Putamen (tissue), 1 donor: ENCODE measurements around the gene SEC11A.
A peak's percentile ranks its signal among the peaks of the same experiment; 100 is the strongest.
"Not testable (repeated sequence)": the region's sequence is repeated elsewhere in the genome, so short reads cannot be mapped to it uniquely, and the experiment has no call there.

Experiments used
- DNase-seq: peaks from one replicate; pipeline ENCODE4 v3.0.0-alpha.2; 2016; ENCODE audit warnings: low spot score

The SEC11A gene

DNA sequence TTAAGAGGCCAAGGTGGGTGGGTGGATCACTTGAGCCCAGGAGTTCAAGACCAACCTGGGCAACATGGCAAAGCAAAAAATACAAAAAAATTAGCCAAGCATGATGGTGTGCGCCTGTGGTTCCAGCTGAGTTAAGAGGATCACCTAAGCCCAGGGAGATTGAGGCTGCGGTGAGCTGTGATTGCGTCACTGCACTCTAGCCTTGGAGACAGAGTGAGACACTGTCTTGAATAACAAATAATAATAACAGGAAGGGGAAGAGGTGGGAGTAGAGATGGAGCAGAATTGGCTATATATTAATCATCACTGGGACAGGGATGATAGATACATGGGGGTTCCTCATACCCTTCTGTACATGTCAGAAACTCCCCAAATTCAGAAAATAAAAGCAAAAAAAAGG, 34.1 kb downstream of the SEC11A start:
- no peak for DNase-seq

DNA sequence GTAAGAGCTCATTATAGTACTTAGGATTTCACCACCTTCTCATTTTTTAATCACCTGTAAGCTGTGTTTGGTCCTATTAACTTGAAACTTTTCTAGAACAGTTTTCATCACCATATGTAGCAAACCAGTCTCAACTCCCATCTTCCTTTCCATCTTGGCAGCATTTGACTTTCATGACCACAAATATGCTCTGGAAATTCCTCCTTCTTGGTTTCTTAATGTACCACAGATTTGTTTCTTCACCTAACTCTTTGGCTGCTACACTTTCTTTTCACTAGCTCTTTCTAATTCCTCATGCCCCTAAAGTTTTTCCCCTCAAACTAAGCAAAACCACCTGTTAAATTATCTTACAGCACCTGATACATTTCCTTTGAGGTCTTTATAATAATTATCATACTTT, 44.7 kb downstream of the SEC11A start:
- no peak for DNase-seq

DNA sequence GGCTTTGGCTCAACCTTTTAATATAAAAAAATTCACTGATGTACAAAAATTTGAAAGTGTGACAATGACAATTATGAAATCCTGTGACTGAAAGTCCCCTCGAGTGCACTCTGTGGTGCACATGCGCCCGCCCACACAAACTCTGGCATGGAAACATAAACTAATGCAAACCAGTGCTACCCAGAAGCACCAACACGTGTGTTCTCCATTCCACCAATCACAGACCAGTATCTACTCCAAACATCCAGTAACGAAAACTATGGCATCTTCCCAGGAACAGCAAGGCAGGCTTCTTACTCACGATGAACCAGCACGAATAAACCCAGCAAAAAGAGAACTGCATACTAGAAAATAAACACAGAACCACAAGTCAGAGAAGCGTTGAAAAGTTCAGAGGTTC, 46.2 kb downstream of the SEC11A start:
- DNase-seq, result no peak

DNA sequence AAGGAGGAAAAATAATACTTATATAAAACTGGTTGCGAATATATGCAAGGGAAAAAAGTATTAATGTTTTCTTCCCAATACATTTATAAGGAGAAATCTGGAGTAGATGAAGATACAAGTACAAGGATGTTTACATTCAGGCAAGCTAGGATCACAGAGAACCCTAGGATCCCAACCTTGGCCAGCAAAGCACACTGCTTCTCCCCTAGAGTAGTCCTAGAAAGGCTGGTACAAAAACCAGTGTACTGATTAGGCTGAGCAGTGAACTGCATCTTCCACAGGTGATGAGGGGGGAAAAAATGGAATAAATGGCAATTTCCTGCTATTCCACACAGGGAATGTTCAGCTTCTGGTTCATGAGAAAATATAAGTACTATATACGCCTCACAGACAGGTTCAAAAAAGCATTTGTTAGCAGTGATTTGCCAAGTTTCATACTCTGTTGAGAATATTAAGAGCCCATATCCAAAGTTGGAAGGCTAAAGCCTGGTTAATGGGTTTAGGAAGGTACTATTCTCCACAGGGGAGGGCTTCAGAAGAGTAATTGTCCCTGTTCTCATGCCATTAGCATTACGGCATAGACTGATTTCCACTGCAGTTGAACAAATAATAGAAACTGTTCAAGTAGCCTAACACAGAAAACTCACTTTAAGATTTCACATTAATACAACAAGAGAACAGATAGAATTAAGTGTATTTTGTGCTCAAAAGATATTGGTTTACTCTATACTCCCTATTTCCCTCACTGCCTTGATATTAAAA, 47.5 kb downstream of the SEC11A start:
- no peak for DNase-seq

DNA sequence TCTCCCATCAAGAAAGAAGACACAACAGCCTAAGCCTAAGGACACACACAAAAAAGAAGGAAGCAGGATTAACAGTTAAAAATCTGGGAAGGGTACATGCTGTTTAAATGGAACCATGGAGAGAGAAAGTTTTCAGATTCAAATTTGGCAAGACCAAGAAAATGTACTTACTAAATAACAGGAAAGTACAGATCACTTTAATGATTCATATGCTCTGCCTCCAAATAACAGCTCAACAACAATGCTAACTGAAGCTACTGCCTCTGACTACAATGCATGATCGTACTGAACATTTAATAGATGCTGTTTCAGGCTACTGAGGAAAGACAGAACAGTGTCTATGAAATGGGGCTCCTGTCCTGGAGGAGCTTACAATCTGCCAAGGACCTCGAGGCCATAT, 49.6 kb downstream of the SEC11A start:
- no peak for DNase-seq

DNA sequence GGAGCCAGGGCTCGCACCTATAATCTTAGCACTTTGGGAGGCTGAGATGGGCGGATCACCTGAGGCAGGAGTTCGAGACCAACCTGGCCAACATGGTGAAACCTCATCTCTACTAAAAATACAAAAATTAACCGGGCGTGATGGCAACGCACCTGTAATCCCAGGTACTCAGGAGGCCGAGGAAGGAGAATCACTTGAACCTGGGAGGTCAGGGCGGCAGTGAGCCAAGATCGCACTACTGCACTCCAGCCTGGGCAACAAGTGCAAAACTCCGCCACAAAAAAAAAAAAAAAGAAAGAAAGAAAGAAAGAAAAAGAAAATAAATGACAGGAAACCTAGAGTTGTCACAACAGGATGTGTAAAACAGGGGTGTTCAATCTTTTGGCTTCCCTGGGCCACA, 54.9 kb downstream of the SEC11A start:
- DNase-seq, result no peak

DNA sequence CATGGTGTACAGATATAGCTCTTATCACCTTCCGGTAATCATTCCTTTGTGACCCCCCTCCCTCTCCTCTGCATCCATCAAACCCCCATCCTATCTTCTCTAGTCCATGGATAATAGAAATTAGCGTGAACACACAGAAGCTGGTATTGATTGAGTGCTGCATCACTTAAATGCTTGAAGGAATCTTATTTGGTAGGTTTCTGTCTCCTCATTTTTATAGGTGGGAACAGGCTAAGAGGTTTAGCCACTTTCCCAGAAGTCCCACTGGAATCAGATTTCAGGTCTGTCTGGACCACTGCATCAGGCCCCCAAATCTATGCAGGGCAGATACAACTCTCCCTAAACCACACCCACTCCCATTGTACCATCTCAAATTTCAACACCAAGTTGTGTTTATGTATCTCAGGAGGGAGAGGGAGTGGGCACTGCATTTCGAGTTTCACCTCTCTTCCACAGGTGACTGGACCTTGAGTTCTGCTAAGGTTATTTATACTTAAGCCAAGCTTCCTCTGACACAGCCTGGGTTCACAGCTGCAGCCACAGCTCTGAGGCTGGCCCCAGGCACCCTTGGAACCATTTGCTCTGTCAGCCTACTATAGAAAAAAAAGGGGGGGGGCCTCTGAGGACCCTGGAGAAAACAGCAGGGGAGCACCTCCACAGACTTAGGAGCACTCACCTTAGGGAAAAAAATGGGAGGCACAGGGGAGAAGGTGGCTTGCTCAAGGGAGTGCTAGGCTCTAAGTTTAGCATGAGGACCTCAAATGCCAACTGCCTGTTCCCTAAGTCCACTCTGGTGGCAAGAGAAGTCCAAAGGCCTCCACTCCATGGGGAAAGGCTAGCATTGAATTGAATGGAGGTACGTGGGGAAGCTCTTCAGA, 55.8 kb downstream of the SEC11A start:
- no peak for DNase-seq

DNA sequence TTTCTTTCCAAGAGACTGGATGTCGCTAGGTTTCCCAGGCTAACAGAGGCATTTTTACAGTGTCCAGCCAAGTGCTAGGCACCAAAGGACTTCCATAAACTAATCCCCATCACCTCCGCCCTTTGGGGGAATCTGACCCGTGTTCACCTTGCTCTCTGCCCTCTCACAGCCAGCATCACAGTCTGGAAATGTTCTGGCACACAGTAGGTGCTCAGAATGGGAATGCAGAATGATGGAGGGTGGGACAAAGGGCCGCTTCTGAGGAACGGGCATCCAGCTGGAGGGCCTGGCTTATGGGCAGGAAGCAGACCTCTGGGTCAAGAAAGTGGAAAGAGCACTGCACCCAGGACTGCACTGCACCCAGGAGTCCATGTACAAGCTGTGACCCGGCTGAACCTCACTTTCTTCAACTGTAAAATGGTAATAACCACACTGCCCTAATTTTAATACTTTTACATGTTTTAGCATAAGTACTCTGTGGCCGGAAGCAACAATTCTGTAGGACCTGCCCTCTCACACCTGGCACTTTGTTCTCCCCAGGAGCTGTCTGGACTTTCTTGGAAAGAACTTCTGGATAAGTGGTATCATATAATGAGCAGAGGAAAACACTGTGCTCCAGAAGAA, 57.0 kb downstream of the SEC11A start:
- DNase-seq, result no peak

DNA sequence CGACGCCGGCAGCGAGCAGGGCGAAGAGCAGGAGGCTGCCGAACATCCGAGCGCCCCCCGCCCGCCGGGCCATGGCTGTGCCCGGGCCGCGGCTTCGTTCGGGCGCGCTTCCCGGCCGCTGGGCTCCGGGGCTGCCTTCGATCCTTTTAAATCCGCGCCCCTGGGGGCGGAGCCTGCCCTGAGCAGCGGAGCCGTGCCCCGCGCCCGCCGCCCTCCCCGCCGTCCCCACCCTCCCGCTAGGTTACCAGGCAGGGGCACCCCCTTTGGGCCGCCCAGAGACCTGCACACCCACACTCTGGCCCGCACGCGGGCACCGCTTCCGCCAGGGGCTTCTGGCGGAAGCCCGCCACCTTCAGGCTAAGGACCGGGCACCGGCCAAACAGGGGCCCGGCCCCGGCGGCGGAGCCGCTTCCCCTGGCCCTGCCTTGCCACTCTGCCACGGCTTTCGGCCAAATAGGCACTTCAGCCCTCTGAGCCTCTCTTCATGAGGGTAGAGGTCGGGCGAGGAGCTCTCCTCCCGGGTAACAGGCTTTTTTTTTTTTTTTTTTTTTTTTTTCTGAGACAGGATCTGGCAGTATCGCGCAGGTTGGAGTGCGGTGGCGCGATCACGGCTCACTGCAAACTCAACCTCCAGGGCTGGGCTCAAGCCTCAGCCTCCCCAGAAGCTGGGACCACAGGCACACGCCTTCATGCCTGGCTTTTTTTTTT, 57.7 kb downstream of the SEC11A start, which contains the start of gene NMB:
TSS of gene NMB (minus strand) at position 120 of the 708 bp plus-strand sequence. CDS start at position 73, 47 bp downstream.
- peak; percentile 47 for DNase-seq

DNA sequence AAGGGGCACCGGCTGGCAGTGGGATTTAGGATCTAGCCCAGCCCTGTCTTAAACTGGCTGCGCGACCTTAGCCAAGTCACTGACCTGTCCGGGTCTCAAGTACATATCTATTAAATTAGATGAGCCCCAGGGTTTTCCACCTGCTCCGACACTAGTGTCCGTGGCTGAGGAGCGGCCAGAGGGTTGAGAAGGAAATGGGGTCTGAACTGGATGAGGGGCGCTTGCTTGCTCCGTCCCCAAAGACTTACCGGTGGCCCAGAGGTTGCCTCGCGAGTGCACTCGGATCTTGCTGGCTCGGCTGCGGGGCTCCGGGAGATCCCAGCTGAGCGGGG, 58.2 kb downstream of the SEC11A start:
- DNase-seq, result no peak

DNA sequence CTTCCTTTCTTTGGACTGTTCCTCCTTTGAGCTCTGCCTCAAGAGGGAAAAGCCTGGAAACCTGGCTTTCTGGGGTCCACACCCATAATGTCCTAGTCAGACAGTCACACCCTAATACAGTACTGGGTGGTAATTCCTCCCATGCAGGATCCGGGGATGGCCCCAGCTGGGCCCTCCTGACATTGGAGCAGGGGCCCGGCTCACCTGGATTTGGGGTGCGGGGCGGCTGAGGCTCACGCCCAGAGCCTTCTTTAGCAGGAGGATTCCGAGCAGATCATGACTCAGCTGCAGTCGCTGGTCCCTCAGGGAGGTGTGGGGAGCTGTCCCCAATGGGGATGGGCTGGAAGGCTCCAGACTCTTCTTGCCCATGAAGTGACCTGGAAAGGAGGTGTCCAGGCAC, 59.0 kb downstream of the SEC11A start:
- DNase-seq, result no peak

DNA sequence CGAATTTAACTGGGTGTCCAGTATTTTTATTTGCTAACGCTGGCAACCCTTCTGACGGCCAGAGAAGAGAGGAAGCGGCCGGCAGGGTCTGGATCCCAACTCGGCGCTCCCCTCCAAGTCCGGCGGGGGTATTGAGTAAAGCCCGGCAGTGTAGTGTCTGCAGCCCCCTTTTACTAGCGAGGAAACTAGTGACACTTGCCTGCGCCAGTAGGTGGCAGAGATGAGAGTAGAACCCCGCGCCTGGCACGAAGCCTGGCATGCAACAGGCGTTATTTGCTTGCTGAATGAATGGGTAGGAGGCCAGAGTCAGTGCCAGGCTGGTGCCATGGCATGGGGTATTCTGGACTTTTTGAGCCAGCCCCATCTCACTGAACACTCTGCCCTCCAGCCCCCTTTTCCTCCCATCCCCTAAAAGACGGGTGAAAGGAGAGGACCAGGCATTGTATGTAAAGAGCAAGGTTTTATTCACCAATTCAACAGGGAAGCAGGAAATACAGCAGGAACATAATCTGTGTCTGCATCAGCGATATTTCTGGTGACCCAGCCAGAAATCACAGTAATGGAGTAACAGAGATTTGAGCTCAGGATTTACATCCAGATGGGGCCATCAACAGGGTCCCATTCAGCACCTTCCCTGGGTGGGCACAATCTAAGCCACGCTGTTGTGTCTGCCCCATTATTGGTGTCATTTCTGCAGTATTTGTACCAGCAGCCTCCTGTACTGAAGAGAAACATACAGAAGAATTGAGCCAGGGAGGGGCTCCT, 61.1 kb downstream of the SEC11A start:
- DNase-seq, result peak; percentile 90

DNA sequence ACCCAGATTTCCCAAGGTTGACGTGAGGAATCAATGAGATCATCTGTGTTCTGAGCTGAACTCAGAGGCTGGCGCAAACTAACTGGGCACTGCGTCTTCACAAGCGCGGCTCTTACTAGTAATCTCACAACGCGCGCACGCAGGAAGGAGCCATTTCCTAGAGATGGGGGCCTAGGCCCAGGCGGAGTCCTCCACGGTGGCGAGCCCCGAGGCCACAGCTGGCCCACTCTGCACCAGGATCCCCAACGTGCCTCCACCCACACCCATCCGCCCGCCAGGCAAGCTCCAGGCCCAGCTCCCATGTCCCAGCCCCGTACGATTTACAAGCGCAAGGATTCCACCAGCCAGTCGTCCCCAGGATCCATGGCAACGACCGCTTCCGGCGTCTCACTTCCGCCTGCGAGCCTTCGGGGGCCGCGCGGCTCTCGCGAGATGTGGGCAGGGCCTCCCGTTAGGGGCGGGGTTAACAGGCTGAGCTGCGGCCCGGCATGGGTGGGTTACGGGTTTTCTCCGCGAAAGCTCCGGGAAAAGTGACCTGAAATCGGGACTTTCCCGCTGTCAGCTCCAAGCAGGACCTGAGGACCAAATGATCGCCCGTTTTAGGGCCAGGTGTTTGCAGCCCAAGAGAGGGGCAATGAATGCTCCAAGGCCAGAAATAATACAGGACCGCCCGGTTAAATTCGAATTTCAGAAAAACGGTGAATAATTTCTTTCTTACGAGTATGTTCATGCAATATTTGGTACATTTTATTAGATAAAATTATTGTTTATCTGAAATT, 61.8 kb downstream of the SEC11A start, which contains the start of gene WDR73:
TSS of gene WDR73 (minus strand) at position 374 of the 779 bp plus-strand sequence. CDS start at position 365, 9 bp downstream.
- DNase-seq, result peak; percentile 98

DNA sequence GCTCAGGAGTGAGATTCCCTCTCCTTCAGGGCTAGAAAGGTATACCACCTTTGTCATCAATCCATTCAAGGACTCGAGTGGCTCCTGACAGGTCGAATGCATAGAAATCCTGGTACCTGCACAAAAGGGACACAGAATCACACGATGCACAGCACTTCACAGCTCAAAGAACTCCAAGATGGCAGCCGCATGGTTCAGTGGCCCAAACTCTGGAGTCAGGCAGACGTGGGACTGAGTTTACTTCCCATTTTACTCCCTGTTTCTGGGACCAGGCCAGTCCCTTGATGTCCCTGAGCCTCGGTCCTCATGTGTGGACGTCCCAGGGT, 62.4 kb downstream of the SEC11A start:
- DNase-seq, result no peak

DNA sequence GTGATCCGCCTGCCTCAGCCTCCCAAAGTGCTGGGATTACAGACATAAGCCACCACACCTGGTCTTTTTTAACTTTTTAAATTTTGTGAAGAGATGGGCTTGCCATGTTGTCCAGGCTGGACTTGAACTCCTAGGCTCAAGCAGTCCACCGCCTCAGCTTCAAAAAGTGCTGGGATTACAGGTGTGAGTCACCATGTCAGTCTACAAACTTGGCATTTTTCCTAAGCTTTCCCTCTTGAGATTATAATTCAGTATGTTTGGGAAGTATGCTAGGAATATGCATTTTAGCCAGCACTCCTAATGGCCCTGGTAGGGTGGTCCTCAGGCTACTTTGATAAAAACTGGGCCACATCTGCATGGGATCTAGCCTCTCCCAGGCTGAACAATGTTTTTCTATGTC, 66.2 kb downstream of the SEC11A start:
- DNase-seq, result no peak

DNA sequence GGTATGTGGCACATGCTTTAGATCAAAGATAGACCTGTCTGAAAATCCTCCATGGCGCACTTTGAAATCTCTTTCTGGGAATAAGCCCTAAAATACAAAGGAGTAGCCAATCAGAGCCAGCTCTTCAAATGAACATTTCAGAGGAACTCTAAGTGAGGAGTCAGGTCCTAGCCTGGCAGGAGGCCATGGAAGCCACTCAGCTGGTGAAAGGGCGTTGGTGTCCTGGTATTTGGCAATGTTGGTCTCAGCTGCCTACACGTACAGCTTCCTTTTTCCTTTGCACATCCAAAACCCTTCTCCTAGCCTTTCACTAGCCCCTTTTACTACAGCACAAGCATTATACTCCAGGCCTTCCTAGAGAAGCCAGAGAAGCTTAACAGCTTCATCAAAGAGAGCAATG, 67.4 kb downstream of the SEC11A start:
- DNase-seq, result no peak

DNA sequence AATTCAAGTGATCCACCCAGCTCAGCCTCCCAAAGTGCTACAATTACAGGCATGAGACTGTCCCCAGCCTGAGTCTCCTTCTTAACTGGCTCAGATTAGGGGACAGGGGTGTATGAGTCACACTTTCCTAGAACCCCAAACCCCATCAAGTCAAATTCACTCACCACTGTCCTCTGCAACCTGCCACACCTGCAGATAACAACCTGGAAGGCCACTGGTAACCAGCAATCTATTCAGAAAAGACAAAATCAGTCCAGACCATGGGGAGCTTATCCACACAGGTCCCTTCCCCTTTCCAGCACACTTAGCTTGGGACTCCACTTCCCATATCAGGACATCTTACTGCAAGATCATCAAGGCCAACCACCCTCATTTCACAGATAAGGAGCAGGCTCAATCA, 68.2 kb downstream of the SEC11A start:
- no peak for DNase-seq

DNA sequence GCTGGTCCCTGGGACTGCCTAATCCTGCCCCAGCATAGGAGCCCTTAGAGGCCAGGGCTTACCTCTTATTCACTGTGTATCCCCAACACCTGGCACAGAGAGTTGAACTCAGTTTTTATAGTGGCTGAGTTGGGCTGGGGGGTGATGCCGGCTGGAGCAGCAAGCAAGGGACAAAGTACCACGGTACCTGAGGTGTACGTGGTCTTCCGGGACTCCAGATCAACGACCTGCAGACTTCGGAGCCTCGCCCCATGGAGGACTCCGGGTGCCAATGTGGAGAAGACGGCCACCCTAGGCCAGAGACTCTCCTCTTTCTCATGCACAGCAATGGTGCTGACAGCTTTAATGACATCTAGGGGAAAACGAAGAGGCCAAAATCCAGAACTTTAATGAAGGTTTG, 69.9 kb downstream of the SEC11A start:
- DNase-seq, result no peak

DNA sequence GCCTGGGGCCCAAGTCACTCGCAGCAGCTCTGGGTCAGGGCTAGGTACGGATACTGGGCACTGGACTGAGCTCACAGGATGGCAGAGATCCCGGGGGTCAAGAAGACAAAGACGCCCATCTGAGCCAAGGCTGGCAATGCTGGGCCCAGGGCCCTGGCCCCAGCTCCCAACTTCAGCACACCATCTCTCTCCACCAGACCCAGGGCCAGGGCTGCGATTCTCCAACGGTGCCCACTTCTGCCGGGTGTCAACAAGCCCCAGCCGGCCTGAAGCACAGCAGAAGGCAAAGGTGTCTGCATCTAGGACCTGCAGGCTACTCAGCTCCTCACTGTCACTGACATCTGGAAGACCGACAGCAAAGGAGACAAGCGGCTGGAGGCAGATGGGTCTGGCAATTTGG, 70.4 kb downstream of the SEC11A start:
- no peak for DNase-seq

DNA sequence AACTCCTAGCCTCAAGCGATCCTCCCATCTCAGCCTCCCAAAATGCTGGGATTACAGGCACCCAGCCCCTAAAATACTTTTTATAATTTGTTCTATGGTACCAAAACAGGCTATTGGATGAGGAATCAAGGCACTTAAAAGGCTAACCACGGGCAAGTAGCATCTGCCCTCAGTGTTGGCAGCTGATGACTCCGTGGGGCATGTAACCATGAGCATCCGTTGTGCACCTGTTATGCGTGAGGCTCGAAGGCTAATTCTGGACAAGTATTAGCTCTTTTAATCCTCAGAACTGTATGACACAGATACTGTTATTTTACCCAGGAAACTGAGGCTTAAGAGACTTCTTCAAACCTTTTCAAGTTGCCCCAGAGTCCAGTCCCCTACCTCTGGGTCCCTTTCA, 72.1 kb downstream of the SEC11A start:
- no peak for DNase-seq

DNA sequence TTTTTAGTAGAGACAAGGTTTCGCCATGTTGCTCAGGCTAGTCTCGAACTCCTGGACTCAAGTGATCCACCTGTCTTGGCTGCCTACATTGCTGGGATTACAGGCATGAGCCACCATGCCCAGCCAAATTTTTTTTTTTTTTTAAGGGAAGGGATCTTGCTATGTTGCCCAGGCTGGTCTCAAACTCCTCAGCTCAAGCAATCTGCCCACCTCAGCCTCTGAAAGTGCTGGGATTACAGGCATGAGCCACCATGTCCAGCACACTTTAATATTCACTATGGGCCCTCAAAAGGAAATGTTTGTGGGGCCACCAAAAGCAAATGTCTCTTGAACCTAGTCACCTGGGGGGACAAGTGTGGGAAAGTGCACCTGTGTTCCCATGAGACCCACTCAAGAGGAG, 73.3 kb downstream of the SEC11A start:
- DNase-seq, result not testable (repeated sequence)
